Left ventricle myocardium inferior (tissue), 1 donor: ENCODE results near the gene GRIK5. TPM values are rescaled to one million over a fixed set of nuclear protein-coding genes. Genes with fewer than 3 reads are reported as not detected.
"Not testable (repeated sequence)": the region's sequence is repeated elsewhere in the genome, so short reads cannot be mapped to it uniquely, and the experiment has no call there.

Experiments used
- DNase-seq: peaks from one replicate; pipeline ENCODE4 v3.0.0-alpha.2; 2020
- H3K27ac ChIP-seq: fragments of 200-600 bp; replicated peaks from 2 replicates; pipeline ENCODE4 v1.8.0; 2021
- H3K27me3 ChIP-seq: fragments of 200-600 bp; 2 replicates; pipeline ENCODE4 v1.8.0; 2021; ENCODE audit warnings: low read depth
- H3K36me3 ChIP-seq: fragments of 200-600 bp; 2 replicates; pipeline ENCODE4 v1.8.0; 2021
- H3K4me1 ChIP-seq: fragments of 200-600 bp; 2 replicates; pipeline ENCODE4 v1.8.0; 2021
- H3K4me3 ChIP-seq: fragments of 200-600 bp; 2 replicates; pipeline ENCODE4 v1.8.0; 2021; ENCODE audit warnings: mild to moderate bottlenecking, moderate library complexity
- H3K9me3 ChIP-seq: fragments of 200-600 bp; replicated peaks from 2 replicates; pipeline ENCODE4 v1.8.0; 2021
- intact Hi-C: fragments of 100-400 bp; cut with micrococcal nuclease; formaldehyde crosslinking; loops from one replicate; pipeline ENCODE4 v1.11.0; 2022
- total RNA-seq: library from RNA; stranded (reverse); fragmentation: NEBNext Ultra II Directional; extraction: Animal tissue kit (Norgen Biotek cat#: 25700); gene quantifications from one replicate; pipeline ENCODE4 v1.2.1, GENCODE V29; 2021
- TF ChIP-seq, protein P1 (sequence below): fragments of 200-600 bp; IDR thresholded peaks from 2 replicates; pipeline ENCODE4 v1.8.0; 2021; ENCODE audit warnings: antibody characterized with exemption, mild to moderate bottlenecking, borderline replicate concordance
- donor health status: DM: no; HTN: yes; CAD: no; lungs with severe emphysema.

The GRIK5 gene
- total RNA-seq, 1 donor from 2014 or later = 2.1 TPM

DNA sequence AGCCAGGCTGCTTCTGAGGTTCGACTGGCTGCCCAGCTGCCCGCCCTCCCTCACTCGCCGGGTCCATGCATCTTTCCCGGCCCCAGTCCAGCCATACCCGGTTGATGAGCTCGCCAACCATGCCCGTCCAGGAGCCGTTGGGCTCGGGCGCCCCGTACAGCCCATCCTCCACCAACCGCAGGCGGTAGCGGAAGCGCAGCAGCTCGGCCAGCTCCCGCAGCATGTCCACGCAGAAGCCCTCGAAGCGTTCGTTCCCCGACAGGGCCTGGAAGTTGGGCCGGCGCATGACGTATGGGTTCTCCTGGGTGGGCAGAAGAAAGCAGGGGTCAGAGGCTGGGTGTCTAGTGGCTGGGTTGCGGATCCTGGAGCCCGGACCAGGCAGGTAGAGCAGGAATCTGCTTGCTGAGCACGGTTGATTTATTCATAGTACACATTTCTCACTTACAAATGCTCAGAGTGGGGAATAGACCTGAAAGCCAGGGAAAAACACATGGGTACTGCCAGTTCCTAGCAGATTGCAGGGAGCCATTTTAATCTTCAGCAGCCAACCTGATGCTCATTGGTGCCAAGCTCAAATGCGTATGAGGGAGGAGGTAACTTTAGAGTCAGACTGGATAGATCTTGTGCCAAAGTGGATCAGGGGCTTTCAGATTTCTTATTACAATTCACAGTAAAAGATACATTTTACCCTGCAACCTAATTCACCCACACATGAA, 27.4 kb downstream of the GRIK5 start:
- DNase-seq = no peak
- no peak overlapping the region for H3K4me3 ChIP-seq
- TF ChIP-seq, protein P1, sequence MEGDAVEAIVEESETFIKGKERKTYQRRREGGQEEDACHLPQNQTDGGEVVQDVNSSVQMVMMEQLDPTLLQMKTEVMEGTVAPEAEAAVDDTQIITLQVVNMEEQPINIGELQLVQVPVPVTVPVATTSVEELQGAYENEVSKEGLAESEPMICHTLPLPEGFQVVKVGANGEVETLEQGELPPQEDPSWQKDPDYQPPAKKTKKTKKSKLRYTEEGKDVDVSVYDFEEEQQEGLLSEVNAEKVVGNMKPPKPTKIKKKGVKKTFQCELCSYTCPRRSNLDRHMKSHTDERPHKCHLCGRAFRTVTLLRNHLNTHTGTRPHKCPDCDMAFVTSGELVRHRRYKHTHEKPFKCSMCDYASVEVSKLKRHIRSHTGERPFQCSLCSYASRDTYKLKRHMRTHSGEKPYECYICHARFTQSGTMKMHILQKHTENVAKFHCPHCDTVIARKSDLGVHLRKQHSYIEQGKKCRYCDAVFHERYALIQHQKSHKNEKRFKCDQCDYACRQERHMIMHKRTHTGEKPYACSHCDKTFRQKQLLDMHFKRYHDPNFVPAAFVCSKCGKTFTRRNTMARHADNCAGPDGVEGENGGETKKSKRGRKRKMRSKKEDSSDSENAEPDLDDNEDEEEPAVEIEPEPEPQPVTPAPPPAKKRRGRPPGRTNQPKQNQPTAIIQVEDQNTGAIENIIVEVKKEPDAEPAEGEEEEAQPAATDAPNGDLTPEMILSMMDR = no peak
- H3K9me3 ChIP-seq = no peaks in the 10 kb centered on the region
- no peaks in the 10 kb centered on the region for H3K36me3 ChIP-seq
- peaks cover 33% of the 10 kb centered on the region for H3K4me1 ChIP-seq
- peak overlapping the region; percentile 93 for H3K27ac ChIP-seq
- intact Hi-C loops = no loop called here
- H3K27me3 ChIP-seq = no peaks in the 10 kb centered on the region

DNA sequence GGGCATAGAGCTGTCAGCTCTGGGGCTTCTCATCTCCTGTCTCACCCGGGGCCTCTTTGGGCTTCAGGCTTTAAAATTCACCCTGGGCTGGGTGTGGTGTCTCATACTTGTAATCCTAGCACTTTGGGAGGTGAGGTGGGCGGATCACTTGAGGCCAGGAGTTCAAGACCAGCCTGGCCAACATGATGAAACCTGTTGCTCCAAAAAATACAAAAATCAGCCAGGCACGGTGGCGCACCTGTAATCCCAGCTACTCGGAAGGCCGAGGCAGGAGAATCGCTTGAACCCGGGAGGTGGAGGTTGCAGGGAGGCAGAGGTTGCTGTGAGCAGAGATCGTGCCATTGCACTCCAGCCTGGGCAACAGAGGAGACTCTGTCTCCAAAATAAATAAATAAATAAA, 29.5 kb downstream of the GRIK5 start:
- H3K27ac ChIP-seq = peak overlapping the region; percentile 93
- DNase-seq, H3K4me3 ChIP-seq, H3K36me3 ChIP-seq, H3K9me3 ChIP-seq, H3K27me3 ChIP-seq, intact Hi-C loops: not testable (repeated sequence)
- H3K4me1 ChIP-seq = peaks cover 38% of the 10 kb centered on the region

DNA sequence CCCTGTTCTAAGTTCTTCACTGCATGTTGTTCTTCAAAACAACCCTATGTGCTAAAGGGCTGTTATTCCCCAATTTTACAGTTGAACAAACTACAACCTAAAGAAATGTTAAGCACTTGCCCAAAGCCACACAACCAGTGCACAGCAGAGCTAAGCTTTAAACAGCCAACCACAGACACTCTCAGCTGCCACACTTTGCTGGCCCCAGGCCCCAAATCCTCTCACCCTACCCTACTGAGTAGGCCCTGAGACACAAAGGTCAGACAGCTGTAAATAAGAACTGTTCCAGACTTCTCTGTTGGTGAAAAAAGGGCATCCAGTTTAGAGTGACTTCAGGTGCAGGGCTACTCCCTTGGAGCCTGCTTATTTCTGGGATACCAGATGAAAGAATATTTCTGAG, 30.0 kb downstream of the GRIK5 start:
- TF ChIP-seq, protein P1 = no peak
- H3K36me3 ChIP-seq = no peaks in the 10 kb centered on the region
- H3K4me1 ChIP-seq = peaks cover 39% of the 10 kb centered on the region
- no peak for DNase-seq
- H3K27ac ChIP-seq = peak overlapping the region; percentile 93
- intact Hi-C loops = no loop called here
- no peak overlapping the region for H3K4me3 ChIP-seq
- no peaks in the 10 kb centered on the region for H3K9me3 ChIP-seq
- no peaks in the 10 kb centered on the region for H3K27me3 ChIP-seq

DNA sequence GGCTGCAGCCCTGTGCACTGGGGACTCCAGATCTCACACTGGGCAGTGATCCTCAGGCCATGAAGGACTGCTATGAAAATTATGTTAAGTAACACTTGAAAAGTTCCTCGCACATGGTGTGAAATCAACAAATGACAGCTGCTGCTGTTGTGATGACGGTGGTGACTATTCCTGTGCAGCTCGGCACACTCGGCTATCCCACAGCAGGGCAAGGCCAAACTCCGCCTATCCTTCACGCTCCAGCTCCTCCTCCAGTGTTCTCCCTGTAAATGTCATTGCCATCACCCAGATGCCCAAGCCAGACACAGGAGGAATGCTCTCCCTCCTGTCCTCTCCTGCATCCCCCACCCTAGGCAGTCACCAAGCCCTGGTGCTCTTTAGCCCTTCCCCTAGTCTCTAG, 31.3 kb downstream of the GRIK5 start:
- intact Hi-C loops = no loop called here
- Histone ChIP-seq H3K27ac (peak overlapping the region; percentile 93), H3K36me3 (no peaks in the 10 kb centered on the region), H3K4me3 (no peak overlapping the region), H3K9me3 (no peaks in the 10 kb centered on the region), H3K27me3 (no peaks in the 10 kb centered on the region), H3K4me1 (peaks cover 42% of the 10 kb centered on the region)
- peak; percentile 73 for DNase-seq
- TF ChIP-seq, protein P1 = no peak

DNA sequence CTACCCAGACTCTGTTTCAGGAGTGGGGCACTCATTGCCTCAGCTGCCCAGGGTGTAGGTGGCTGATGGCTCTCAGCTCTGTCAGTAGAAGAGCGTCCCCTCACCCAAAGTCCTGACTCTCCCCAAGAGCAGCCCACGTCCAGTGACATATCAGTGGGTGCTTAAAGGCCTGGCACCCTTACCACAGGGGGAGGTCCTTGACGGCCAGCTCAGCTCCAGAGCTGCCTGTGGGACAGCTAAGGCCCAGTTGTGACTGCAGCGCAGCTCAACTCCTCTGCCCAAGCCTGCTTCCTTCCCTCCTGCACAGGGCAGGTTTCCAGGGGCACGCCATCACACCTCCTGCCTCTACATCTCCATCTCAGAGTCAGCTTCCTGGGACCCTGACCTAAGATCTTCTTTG, 32.4 kb downstream of the GRIK5 start:
- DNase-seq = no peak

More for the DNA sequence above, 32.4 kb downstream of the GRIK5 start:
- intact Hi-C loops = no loop called here
- no peak overlapping the region for H3K4me3 ChIP-seq
- H3K27ac ChIP-seq = peak overlapping the region; percentile 93
- no peaks in the 10 kb centered on the region for H3K36me3 ChIP-seq
- H3K4me1 ChIP-seq = peaks cover 40% of the 10 kb centered on the region
- TF ChIP-seq, protein P1 = no peak
- no peaks in the 10 kb centered on the region for H3K27me3 ChIP-seq
- H3K9me3 ChIP-seq = no peaks in the 10 kb centered on the region
